ENCODE results near the gene NEIL1. TPM values are rescaled to one million over a fixed set of nuclear protein-coding genes. Genes with fewer than 3 reads are reported as not detected.

NEIL1 gene
- total RNA-seq, 4 donors from 2014 or later = 96.9 to 481 (median 163) TPM

DNA sequence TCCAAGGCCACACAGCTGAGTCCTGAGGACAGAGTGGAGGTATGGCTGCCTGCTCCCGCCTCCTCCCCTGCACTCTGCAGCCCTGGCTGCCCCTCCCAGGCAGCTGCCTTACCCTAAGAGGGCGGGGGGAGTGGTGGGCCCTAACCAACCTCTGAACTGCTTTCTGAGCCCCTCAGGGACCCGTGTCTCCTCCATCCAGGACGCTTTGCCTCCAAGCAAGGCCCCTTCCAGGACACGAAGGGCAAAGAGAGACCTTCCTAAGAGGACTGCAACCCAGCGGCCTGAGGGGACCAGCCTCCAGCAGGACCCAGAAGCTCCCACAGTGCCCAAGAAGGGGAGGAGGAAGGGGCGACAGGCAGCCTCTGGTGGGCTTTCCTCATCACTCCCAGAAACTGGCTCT, 7.6 kb downstream of the NEIL1 start:
- TF ChIP-seq, protein P1, sequence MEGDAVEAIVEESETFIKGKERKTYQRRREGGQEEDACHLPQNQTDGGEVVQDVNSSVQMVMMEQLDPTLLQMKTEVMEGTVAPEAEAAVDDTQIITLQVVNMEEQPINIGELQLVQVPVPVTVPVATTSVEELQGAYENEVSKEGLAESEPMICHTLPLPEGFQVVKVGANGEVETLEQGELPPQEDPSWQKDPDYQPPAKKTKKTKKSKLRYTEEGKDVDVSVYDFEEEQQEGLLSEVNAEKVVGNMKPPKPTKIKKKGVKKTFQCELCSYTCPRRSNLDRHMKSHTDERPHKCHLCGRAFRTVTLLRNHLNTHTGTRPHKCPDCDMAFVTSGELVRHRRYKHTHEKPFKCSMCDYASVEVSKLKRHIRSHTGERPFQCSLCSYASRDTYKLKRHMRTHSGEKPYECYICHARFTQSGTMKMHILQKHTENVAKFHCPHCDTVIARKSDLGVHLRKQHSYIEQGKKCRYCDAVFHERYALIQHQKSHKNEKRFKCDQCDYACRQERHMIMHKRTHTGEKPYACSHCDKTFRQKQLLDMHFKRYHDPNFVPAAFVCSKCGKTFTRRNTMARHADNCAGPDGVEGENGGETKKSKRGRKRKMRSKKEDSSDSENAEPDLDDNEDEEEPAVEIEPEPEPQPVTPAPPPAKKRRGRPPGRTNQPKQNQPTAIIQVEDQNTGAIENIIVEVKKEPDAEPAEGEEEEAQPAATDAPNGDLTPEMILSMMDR (IDR thresholded peaks at IDR 0.05) = no peak
- no peak for TF ChIP-seq POLR2A (IDR thresholded peaks at IDR 0.05)
- no peak for TF ChIP-seq POLR2AphosphoS5 (IDR thresholded peaks at IDR 0.05)
- no peak for TF ChIP-seq EP300 (IDR thresholded peaks at IDR 0.05; ENCODE audit: low read depth)
- H3K36me3 ChIP-seq = no peaks in the 10 kb centered on the region
- intact Hi-C loops (cut with DNase I; ENCODE audit: low total_unique reads) = no loop called here
- H3K9me3 ChIP-seq = no peaks in the 10 kb centered on the region
- H3K27ac ChIP-seq = no peak overlapping the region
- no peak for DNase-seq
- in situ Hi-C loops (cut with MboI; ENCODE audit: low pct_ligation_motif_present in 1 of 4, low pct_unique_long_range_greater_than_20kb in 1 of 4, low sequenced_read_pairs in 3 of 4) = loop anchor here in 3 of 4 donors (25.0 kb wide), 1 partner anchor 283 kb away; the partner anchor contains the start of genes IMP3 (in 3 of the 3), SNUPN (in 3 of the 3) and SNX33 (in 3 of the 3)
- H3K4me1 ChIP-seq = peaks cover 0 to 3% (median under 1%) of the 10 kb centered on the region in 4 donors
- 76% methylated on average over 7 of the region's 7 CpGs; no CpG with 5 or more reads in 1 of the 2 donors for WGBS, 2 donors (ENCODE audit: low coverage in 1 of 2)
- no peaks in the 10 kb centered on the region for H3K27me3 ChIP-seq
- no peak overlapping the region for H3K4me3 ChIP-seq

DNA sequence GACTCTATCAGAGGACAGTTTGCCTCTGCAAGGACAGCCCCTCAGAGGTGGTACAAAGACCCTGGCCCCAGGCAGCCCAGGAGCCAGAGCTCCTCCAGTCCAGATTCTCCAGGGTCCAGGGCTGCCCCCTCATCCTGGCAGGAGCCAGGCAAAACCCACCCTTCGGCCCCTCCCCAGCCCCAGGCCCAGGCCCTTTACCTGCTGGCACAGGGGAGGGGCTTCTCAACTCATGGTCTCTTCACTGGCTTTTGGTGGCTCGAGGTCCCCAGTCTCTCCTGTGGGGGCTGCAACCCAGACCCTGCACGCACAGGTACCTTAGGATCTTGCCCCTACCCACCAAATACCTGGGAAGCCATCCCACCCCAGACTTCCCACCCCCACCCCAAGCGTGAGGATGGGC, 8.5 kb downstream of the NEIL1 start:
- no peaks in the 10 kb centered on the region for H3K9me3 ChIP-seq
- no peak overlapping the region for H3K4me3 ChIP-seq
- no peaks in the 10 kb centered on the region for H3K36me3 ChIP-seq
- in situ Hi-C loops (cut with MboI; ENCODE audit: low pct_ligation_motif_present in 1 of 4, low pct_unique_long_range_greater_than_20kb in 1 of 4, low sequenced_read_pairs in 3 of 4) (loop anchor here in 3 of 4 donors (25.0 kb wide), 1 partner anchor 282 kb away; the partner anchor contains the start of genes IMP3 (in 3 of the 3), SNUPN (in 3 of the 3) and SNX33 (in 3 of the 3)), intact Hi-C loops (cut with DNase I; ENCODE audit: low total_unique reads) (no loop called here)
- H3K4me1 ChIP-seq = no peaks in the 10 kb centered on the region
- no peaks in the 10 kb centered on the region for H3K27me3 ChIP-seq
- DNase-seq = no peak
- H3K27ac ChIP-seq = no peak overlapping the region
- TF ChIP-seq POLR2AphosphoS5 (IDR thresholded peaks at IDR 0.05) (no peak), POLR2A (IDR thresholded peaks at IDR 0.05) (no peak), EP300 (IDR thresholded peaks at IDR 0.05; ENCODE audit: low read depth) (no peak)
- TF ChIP-seq, protein P1 (IDR thresholded peaks at IDR 0.05) = no peak
- 91% methylated on average over 4 of the region's 4 CpGs; no CpG with 5 or more reads in 1 of the 2 donors for WGBS, 2 donors (ENCODE audit: low coverage in 1 of 2)

DNA sequence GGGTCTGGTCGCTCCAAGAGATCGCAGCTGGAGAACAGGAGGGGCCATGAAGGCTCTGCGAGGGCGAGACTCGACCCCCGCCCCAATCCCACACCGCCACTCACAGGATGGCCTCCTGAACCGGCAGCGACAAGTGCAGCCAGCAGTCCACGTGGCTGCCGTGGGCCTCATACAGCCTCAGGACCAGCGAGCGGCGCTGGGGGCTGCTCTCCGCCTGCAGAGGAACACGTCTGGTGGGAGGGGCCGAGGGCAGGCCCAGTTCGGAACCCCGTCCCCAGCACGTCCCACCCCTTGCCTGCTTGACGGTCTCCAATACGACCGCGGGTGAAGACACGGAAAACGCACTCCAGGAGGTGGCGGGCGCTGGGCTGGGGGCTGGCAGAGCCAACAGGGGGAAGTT, 9.2 kb downstream of the NEIL1 start:
- in situ Hi-C loops (cut with MboI; ENCODE audit: low pct_ligation_motif_present in 1 of 4, low pct_unique_long_range_greater_than_20kb in 1 of 4, low sequenced_read_pairs in 3 of 4) = loop anchor here in 3 of 4 donors (25.0 kb wide), 1 partner anchor 281 kb away; the partner anchor contains the start of genes IMP3 (in 3 of the 3), SNUPN (in 3 of the 3) and SNX33 (in 3 of the 3)
- TF ChIP-seq, protein P1 (IDR thresholded peaks at IDR 0.05) = no peak
- TF ChIP-seq POLR2AphosphoS5 (IDR thresholded peaks at IDR 0.05) (no peak), POLR2A (IDR thresholded peaks at IDR 0.05) (no peak), EP300 (IDR thresholded peaks at IDR 0.05; ENCODE audit: low read depth) (no peak)
- intact Hi-C loops (cut with DNase I; ENCODE audit: low total_unique reads) = no loop called here
- DNase-seq = no peak
- H3K9me3 ChIP-seq = no peaks in the 10 kb centered on the region
- no peaks in the 10 kb centered on the region for H3K27me3 ChIP-seq
- H3K4me1 ChIP-seq = no peaks in the 10 kb centered on the region
- no peak overlapping the region for H3K27ac ChIP-seq
- H3K36me3 ChIP-seq = peaks cover 0 to 3% (median 0%) of the 10 kb centered on the region in 4 donors
- no peak overlapping the region for H3K4me3 ChIP-seq
- 84% methylated on average over 28 of the region's 28 CpGs; no CpG with 5 or more reads in 1 of the 2 donors for WGBS, 2 donors (ENCODE audit: low coverage in 1 of 2)

DNA sequence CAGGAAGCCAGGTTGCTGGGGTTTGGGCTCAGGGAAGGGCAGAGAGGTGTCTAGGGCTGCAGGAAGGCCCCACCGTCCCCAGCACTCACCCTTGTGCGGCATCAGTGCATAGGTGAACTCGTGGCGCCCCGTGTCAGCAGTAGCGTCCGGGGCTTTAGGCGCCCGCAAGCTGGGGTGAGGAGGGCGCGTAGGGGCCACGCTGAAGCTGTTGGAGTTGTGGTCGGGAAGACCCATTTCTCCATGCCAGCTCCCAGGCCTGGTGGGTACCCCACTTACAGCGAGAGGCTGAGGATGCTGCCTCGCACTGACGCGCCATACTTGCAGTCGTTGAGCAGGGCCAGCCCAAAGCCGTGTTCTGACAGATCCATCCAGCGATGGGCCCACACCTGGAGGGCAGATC, 9.7 kb downstream of the NEIL1 start:
- Histone ChIP-seq H3K9me3 (no peaks in the 10 kb centered on the region), H3K27me3 (no peaks in the 10 kb centered on the region), H3K4me3 (no peak overlapping the region), H3K4me1 (no peaks in the 10 kb centered on the region), H3K27ac (no peak overlapping the region), H3K36me3 (peaks cover 0 to 7% (median 0%) of the 10 kb centered on the region in 4 donors)
- intact Hi-C loops (cut with DNase I; ENCODE audit: low total_unique reads) = no loop called here
- DNase-seq = no peak
- WGBS, 2 donors (ENCODE audit: low coverage in 1 of 2) = 97% methylated on average over 20 of the region's 20 CpGs; no CpG with 5 or more reads in 1 of the 2 donors
- in situ Hi-C loops (cut with MboI; ENCODE audit: low pct_ligation_motif_present in 1 of 4, low pct_unique_long_range_greater_than_20kb in 1 of 4, low sequenced_read_pairs in 3 of 4) = loop anchor here in 3 of 4 donors (25.0 kb wide), 1 partner anchor 281 kb away; the partner anchor contains the start of genes IMP3 (in 3 of the 3), SNUPN (in 3 of the 3) and SNX33 (in 3 of the 3)
- TF ChIP-seq POLR2A (IDR thresholded peaks at IDR 0.05) (no peak), EP300 (IDR thresholded peaks at IDR 0.05; ENCODE audit: low read depth) (no peak), POLR2AphosphoS5 (IDR thresholded peaks at IDR 0.05) (no peak)
- TF ChIP-seq, protein P1 (IDR thresholded peaks at IDR 0.05) = no peak
